HUES48 (cell line): ENCODE data around the gene LMNTD1.
"Not testable (repeated sequence)": the region's sequence is repeated elsewhere in the genome, so short reads cannot be mapped to it uniquely, and the experiment has no call there.

Experiments used
- H3K27ac ChIP-seq: one replicate; pipeline ENCODE4 v1.7.0; 2013; ENCODE audit warnings: low read depth, low read length, inconsistent platforms
- H3K27me3 ChIP-seq: 2 replicates; pipeline ENCODE4 v1.6.1; 2013; ENCODE audit warnings: mild to moderate bottlenecking, low read length; ENCODE audit not compliant: control insufficient read depth, insufficient read depth
- H3K36me3 ChIP-seq: 2 replicates; pipeline ENCODE4 v1.6.1; 2013; ENCODE audit warnings: low read length; ENCODE audit not compliant: control insufficient read depth, insufficient read depth
- H3K4me1 ChIP-seq: 2 replicates; pipeline ENCODE4 v1.6.1; 2013; ENCODE audit warnings: mild to moderate bottlenecking, low read length; ENCODE audit not compliant: control insufficient read depth, insufficient read depth
- H3K4me3 ChIP-seq: 2 replicates; pipeline ENCODE4 v1.5.1; 2013; ENCODE audit warnings: mild to moderate bottlenecking, low read depth, low read length
- H3K9ac ChIP-seq: 2 replicates; pipeline ENCODE4 v1.6.1; 2013; ENCODE audit warnings: mild to moderate bottlenecking, low read depth, low read length, moderate library complexity
- H3K9me3 ChIP-seq: 2 replicates; pipeline ENCODE4 v1.6.1; 2013; ENCODE audit warnings: low read length; ENCODE audit not compliant: control insufficient read depth, insufficient read depth

LMNTD1 gene

GRCh38 chr12:25491396-25492325, 61.4 kb downstream of the LMNTD1 start:
- no peaks in the 10 kb centered on the region for H3K9me3 ChIP-seq
- no peak overlapping the region for H3K4me3 ChIP-seq
- H3K27me3 ChIP-seq, result peaks cover 13% of the 10 kb centered on the region
- no peaks in the 10 kb centered on the region for H3K36me3 ChIP-seq
- H3K4me1 ChIP-seq, result peaks cover 9% of the 10 kb centered on the region; the same call in 1 of the 2 replicates
- H3K27ac ChIP-seq, result peak overlapping the region; percentile 42
- no peak overlapping the region for H3K9ac ChIP-seq

GRCh38 chr12:25488956-25489870, 63.9 kb downstream of the LMNTD1 start:
- Histone ChIP-seq H3K4me3 (peak overlapping the region; percentile 39; the same call in 1 of the 2 replicates), H3K27me3 (peaks cover 13% of the 10 kb centered on the region)
- not testable (repeated sequence) for H3K4me1 ChIP-seq, H3K9me3 ChIP-seq, H3K9ac ChIP-seq, H3K36me3 ChIP-seq, H3K27ac ChIP-seq

GRCh38 chr12:25482625-25483024, 70.5 kb downstream of the LMNTD1 start:
- no peak overlapping the region for H3K9ac ChIP-seq
- no peaks in the 10 kb centered on the region for H3K4me1 ChIP-seq
- H3K9me3 ChIP-seq, result no peaks in the 10 kb centered on the region
- H3K36me3 ChIP-seq, result no peaks in the 10 kb centered on the region
- no peaks in the 10 kb centered on the region for H3K27me3 ChIP-seq
- no peak overlapping the region for H3K27ac ChIP-seq
- no peak overlapping the region for H3K4me3 ChIP-seq

GRCh38 chr12:25480145-25480544, 72.9 kb downstream of the LMNTD1 start:
- no peaks in the 10 kb centered on the region for H3K36me3 ChIP-seq
- H3K9me3 ChIP-seq, result no peaks in the 10 kb centered on the region
- H3K27me3 ChIP-seq, result no peaks in the 10 kb centered on the region
- H3K4me1 ChIP-seq, result no peaks in the 10 kb centered on the region
- no peak overlapping the region for H3K27ac ChIP-seq
- no peak overlapping the region for H3K4me3 ChIP-seq
- H3K9ac ChIP-seq, result no peak overlapping the region

- no peaks in the 10 kb centered on the region for H3K27me3 ChIP-seq
- H3K27ac ChIP-seq, result no peak overlapping the region
- H3K9me3 ChIP-seq, result no peaks in the 10 kb centered on the region
- no peaks in the 10 kb centered on the region for H3K36me3 ChIP-seq
- H3K4me3 ChIP-seq, result no peak overlapping the region
- no peak overlapping the region for H3K9ac ChIP-seq
- no peaks in the 10 kb centered on the region for H3K4me1 ChIP-seq
Observed at GRCh38 chr12:25477217-25477616, 75.9 kb downstream of the LMNTD1 start.

- Histone ChIP-seq H3K9me3 (no peaks in the 10 kb centered on the region), H3K4me3 (no peak overlapping the region), H3K27me3 (no peaks in the 10 kb centered on the region), H3K4me1 (no peaks in the 10 kb centered on the region), H3K36me3 (no peaks in the 10 kb centered on the region), H3K27ac (no peak overlapping the region), H3K9ac (no peak overlapping the region)
Observed at GRCh38 chr12:25472453-25472852, 80.6 kb downstream of the LMNTD1 start.

GRCh38 chr12:25469861-25470260, 83.2 kb downstream of the LMNTD1 start:
- Histone ChIP-seq H3K4me1 (no peaks in the 10 kb centered on the region), H3K27me3 (no peaks in the 10 kb centered on the region), H3K9me3 (no peaks in the 10 kb centered on the region), H3K27ac (no peak overlapping the region), H3K4me3 (no peak overlapping the region), H3K36me3 (no peaks in the 10 kb centered on the region), H3K9ac (no peak overlapping the region)

- no peak overlapping the region for H3K27ac ChIP-seq
- H3K27me3 ChIP-seq, result no peaks in the 10 kb centered on the region
- H3K9ac ChIP-seq, result no peak overlapping the region
- H3K4me3 ChIP-seq, result no peak overlapping the region
- no peaks in the 10 kb centered on the region for H3K9me3 ChIP-seq
- no peaks in the 10 kb centered on the region for H3K36me3 ChIP-seq
- no peaks in the 10 kb centered on the region for H3K4me1 ChIP-seq
Observed at GRCh38 chr12:25469368-25469767, 83.7 kb downstream of the LMNTD1 start.

GRCh38 chr12:25463521-25463920, 89.6 kb downstream of the LMNTD1 start:
- no peaks in the 10 kb centered on the region for H3K36me3 ChIP-seq
- H3K9me3 ChIP-seq, result no peaks in the 10 kb centered on the region
- no peak overlapping the region for H3K4me3 ChIP-seq
- no peaks in the 10 kb centered on the region for H3K27me3 ChIP-seq
- H3K4me1 ChIP-seq, result no peaks in the 10 kb centered on the region
- no peak overlapping the region for H3K27ac ChIP-seq
- H3K9ac ChIP-seq, result no peak overlapping the region

- Histone ChIP-seq H3K36me3 (no peaks in the 10 kb centered on the region), H3K4me3 (no peak overlapping the region), H3K27ac (no peak overlapping the region), H3K9ac (no peak overlapping the region), H3K27me3 (no peaks in the 10 kb centered on the region), H3K4me1 (no peaks in the 10 kb centered on the region), H3K9me3 (no peaks in the 10 kb centered on the region)
Observed at GRCh38 chr12:25463005-25463404, 90.1 kb downstream of the LMNTD1 start.

- H3K9me3 ChIP-seq, result no peaks in the 10 kb centered on the region
- H3K9ac ChIP-seq, result no peak overlapping the region
- no peak overlapping the region for H3K27ac ChIP-seq
- H3K36me3 ChIP-seq, result no peaks in the 10 kb centered on the region
- H3K4me1 ChIP-seq, result no peaks in the 10 kb centered on the region
- H3K27me3 ChIP-seq, result no peaks in the 10 kb centered on the region
- H3K4me3 ChIP-seq, result no peak overlapping the region
Observed at GRCh38 chr12:25459541-25459951, 93.5 kb downstream of the LMNTD1 start.
